Umbilical cord (tissue), 2 donors: ENCODE results near the gene SNX10. TPM values are rescaled to one million over a fixed set of nuclear protein-coding genes. Genes with fewer than 3 reads are reported as not detected.
A peak's percentile ranks its signal among the peaks of the same experiment; 100 is the strongest.

Experiments
- DNase-seq: peaks from one replicate; pipeline ENCODE4 v3.0.0-alpha.2; 2015; ENCODE audit warnings: low spot score
- total RNA-seq: library from RNA; depleted of rRNA; stranded (reverse); fragments of >200 nt; gene quantifications from one replicate; pipeline ENCODE4 v1.2.3, GENCODE V29; 2014; ENCODE audit warnings: low replicate concordance; ENCODE audit not compliant: insufficient read depth

SNX10 gene
- total RNA-seq, 1 donor from 2014 or later: 3.6 TPM

DNA sequence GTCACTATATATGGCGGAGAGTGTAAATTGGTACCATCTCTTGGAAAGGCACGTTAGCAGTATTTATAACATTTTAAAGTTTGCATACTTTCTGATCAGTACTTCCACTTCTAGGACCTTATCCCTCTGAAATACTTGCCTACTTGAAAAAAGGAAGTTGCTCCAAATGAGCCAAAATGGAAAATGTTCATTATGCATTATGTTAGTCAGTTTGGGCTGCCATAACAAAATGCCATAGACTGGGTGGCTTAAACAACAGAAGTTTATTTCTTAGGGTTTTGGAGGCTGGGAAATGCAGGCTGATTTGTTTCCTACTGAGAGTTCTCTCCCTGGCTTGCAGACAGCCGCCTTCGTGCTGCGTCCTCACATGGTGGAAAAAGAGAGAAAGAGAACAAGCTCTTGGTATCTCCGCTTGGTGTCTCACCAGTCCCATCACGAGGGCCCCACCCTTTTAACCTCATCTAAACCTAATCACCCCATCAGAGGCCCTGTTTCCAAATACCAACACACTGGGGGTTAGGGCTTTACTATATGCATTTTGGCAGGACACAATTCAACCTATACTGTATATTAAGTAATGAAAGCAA is 6.9 kb downstream of the SNX10 start:
- DNase-seq: no peak

GRCh38 chr7:26305090-26305868 is 13.6 kb downstream of the SNX10 start:
- DNase-seq: no peak

DNA sequence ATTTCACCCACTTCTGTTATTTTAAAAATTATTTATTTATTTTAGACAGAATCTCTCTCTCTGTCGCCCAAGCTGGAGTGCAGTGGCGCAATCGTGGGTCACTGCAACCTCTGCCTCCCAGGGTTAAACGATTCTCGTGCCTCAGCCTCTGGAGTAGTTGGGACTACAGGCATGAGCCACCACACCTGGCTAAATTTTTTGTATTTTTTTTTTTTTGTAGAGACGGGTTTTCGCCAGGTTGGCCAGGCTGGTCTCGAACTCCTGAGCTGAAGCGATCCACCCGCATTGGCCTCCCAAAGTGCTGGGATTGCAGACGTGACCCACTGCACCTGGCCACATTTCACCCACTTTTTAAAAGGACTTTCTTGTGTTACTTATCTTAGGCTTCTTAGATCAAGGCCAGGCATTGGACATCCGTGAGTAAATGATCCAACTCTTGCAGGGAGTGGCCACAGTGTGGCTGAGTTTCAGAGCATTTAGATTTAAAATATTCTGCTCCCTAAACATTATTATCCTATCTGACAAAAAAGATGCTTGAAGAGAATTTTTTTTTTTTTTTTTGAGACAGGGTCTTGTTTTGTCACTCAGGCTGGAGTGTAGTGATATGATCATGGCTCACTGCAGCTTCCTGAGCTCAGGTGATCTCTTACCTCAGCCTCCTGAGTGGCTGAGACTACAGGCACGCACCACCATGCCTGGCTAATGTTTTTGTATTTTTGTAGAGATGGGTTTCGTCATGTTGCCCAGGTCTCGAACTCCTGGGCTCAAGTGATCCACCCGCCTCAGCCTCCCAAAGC is 14.4 kb downstream of the SNX10 start:
- no peak for DNase-seq

DNA sequence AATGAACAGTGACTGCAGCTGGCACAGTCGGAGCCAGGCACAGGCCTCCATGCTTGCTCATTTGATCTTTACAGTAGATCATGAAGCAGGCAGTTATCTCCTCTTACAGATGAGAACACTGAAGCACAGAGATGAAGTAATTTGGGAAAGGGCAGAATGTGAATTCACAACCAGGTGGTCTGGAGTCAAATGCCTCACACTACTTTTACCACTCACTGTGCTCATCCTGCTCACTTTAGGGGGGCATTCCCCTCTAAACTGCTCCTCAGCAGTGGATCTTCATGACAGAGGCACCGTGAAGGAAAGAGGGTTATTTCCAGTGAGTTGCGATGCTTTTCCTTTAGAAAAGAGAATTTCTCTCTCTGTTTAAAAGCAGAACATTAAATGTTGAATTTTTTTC is 15.1 kb downstream of the SNX10 start:
- DNase-seq: no peak

GRCh38 chr7:26307226-26307625 is 15.6 kb downstream of the SNX10 start:
- DNase-seq: no peak

GRCh38 chr7:26307791-26308190 is 16.1 kb downstream of the SNX10 start:
- no peak for DNase-seq

DNA sequence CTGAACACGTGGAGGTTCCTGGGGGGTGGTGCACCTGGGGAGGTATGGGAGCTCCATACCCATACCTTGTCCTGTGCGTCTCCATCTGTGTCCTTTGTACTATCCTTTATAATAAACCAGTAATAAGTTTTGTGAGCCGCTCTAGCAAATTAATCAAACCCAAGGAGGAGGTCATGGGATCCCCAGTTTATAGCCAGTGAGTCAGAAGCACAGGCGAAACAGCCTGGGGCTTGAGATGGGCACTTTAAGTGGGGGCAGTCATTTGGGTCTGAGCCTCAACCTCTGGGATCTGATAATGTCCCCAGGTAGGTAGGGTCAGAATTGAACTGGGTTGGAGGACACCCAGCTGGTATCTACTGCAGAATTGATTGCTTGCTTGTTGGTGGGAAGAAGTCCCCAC is 16.9 kb downstream of the SNX10 start:
- no peak for DNase-seq

- DNase-seq: peak; percentile 43
Measured at GRCh38 chr7:26309089-26309488, 17.4 kb downstream of the SNX10 start.

- no peak for DNase-seq
Measured at GRCh38 chr7:26311798-26312197, 20.1 kb downstream of the SNX10 start.

DNA sequence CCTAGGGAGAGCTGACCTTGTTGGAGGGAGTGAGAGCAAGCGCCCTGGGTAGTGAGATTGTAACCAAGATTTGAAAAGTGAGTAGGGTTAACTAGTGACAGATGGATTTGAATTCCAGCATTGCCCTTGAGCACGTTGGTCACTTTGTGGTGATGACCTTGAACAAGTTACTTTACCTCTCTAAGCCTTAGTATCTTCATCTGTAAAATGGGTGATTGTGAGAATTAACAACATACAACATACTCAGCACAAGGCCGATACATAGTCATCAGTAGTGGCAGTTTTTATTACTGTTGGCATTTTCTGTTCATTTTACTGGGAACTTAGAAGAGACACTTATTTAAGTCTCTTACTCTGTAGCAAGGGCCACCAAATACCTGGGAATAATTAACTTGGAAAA is 25.5 kb downstream of the SNX10 start:
- no peak for DNase-seq

DNA sequence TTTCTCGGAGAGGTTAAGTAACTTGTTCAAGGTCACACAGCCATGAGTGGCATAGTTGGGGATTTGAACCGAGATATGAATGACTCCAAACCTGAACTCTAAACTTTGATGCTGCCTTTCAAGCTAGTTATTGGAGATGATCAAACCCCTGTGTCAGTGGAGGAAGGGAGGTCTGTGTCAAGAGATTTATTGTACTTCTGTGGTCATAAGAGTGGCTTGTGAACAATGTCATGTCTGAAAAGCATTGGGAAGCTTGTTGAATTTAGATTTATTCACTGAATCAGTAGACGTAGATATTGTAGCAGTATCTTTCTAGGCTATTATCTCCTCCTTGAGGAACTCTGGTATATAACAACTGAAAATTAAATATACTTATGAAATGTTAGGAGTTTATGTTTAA is 27.3 kb downstream of the SNX10 start:
- no peak for DNase-seq

DNA sequence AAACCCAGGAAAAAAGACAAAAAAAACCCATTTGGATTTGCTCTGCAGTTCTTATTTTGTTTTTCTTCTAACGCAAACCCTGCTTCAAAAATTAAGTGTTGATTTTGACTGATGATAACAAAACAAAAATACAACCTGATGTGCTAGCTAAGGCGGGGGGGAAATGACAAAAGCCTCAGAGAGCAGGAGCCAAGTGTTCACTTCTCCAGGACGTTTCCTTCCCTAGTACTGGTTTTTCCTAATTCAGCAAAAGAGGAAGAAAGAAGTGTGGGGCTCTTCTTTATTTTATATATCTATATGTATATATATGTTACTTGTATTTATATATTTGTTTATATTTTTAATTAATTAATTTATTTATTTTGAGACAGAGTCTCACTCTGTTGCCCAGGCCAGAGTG is 28.0 kb downstream of the SNX10 start:
- DNase-seq: no peak

- no peak for DNase-seq
Measured at GRCh38 chr7:26320878-26321277, 29.2 kb downstream of the SNX10 start.

GRCh38 chr7:26321435-26321834 is 29.8 kb downstream of the SNX10 start:
- DNase-seq: no peak

- no peak for DNase-seq
Measured at GRCh38 chr7:26326211-26326610, 34.5 kb downstream of the SNX10 start.

DNA sequence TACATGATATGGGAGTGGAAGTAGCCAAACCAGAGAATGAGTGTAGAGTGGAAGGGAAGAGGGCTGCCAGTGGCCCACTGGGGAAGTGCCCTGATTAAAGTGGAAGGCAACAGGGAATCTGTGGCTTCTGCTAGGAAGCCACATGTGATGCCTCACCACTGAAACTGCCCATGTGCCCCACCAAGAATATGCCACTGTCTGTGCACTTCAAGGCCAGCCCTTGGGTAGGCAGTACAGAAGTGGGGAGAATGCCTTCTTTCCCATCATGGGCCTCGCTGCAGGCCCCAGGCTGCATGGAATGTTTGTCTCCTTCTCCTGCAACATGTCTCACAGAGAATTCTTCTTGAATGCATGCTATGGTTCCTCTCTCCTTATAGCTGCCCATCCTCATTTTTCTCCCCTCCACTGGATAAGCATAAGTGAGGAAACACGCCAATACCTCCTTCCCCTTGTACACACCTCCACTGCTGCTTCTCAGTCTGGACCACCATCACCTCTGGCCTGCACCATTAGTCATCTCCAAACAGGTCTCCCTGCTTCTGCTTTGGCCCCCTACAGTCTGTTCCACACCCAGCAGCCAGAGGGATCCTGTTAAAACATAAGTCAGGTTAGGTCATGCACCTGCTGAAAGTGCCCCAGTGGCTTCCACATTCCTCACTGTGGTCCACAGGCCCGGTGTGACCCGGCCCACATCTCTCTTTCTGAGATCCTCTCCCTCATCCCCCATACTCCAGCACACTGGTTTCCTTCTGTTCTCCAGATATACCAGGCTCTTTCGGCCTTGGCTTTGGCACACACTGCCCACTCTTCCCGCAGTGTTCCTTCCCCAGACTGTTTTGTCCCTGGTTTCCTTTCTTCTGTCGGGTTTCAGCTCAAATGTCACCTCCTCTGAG is 37.1 kb downstream of the SNX10 start:
- no peak for DNase-seq

GRCh38 chr7:26329520-26330255 is 38.0 kb downstream of the SNX10 start:
- no peak for DNase-seq

- no peak for DNase-seq
Measured at GRCh38 chr7:26331113-26331512, 39.5 kb downstream of the SNX10 start.

- no peak for DNase-seq
Measured at GRCh38 chr7:26331789-26332188, 40.1 kb downstream of the SNX10 start.

DNA sequence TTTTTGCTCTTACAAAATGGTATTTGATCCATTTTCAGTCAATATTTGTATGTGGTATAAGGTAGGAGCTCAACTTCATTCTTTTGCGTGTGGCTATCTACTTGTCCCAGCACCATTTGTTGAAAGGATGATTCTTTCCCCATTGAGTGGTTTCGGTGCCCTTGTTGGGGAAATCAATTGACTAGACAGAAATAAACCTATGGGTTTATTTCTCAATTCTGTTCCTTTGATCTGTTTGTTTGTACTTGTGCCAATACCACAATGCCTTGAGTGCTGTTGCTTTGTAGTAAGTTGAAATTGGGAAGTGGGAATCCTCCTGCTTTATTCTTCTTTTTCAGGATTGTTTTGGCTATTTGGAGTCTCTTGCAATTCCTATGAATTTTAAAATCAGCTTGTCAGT is 41.0 kb downstream of the SNX10 start:
- DNase-seq: no peak
